DND-41 (cell line): Measurements from ENCODE around the gene HYDIN.
A peak's percentile ranks its signal among the peaks of the same experiment; 100 is the strongest.
"Not testable (repeated sequence)": the region's sequence is repeated elsewhere in the genome, so short reads cannot be mapped to it uniquely, and the experiment has no call there.

Source experiments
- ATAC-seq: fragments of 200-7000 bp; cut with Tn5 transposase; 3 replicates; pipeline ENCODE4 v1.9.1; 2021; ENCODE audit warnings: low read depth; ENCODE audit not compliant: insufficient read depth
- DNase-seq: peaks from one replicate; pipeline ENCODE4 v3.0.0-alpha.2; 2020
- H2AFZ ChIP-seq: 2 replicates; pipeline ENCODE4 v1.6.0; 2012; ENCODE audit warnings: low read depth, low read length
- H3K27ac ChIP-seq: 2 replicates; pipeline ENCODE4 v1.5.1; 2012; ENCODE audit warnings: low read length, inconsistent platforms
- H3K27me3 ChIP-seq: fragments of 200-600 bp; sonication (generic); 2 replicates; pipeline ENCODE4 v1.6.0; 2012; ENCODE audit warnings: low read length, mild to moderate bottlenecking, inconsistent platforms; ENCODE audit not compliant: insufficient read depth, poor library complexity
- H3K36me3 ChIP-seq: 2 replicates; pipeline ENCODE4 v1.5.1; 2012; ENCODE audit warnings: low read length, inconsistent platforms; ENCODE audit not compliant: insufficient read depth
- H3K4me1 ChIP-seq: 2 replicates; pipeline ENCODE4 v1.5.1; 2012; ENCODE audit warnings: mild to moderate bottlenecking, low read length; ENCODE audit not compliant: insufficient read depth
- H3K4me2 ChIP-seq: 2 replicates; pipeline ENCODE4 v1.6.0; 2012; ENCODE audit warnings: mild to moderate bottlenecking, moderate library complexity, low read length, inconsistent platforms; ENCODE audit not compliant: insufficient read depth
- H3K4me3 ChIP-seq, 2 experiments: fragments of 200-600 bp in 1 of 2; shearing (Covaris generic) in 1 of 2; 2 replicates each; pipeline ENCODE4 v1.5.1; 2012 to 2016; ENCODE audit warnings: inconsistent platforms in 2 of 2, low read length in 2 of 2, mild to moderate bottlenecking in 2 of 2, low read depth in 1 of 2, moderate library complexity in 1 of 2
- H3K79me2 ChIP-seq: 2 replicates; pipeline ENCODE4 v1.6.0; 2012; ENCODE audit warnings: low read length, inconsistent platforms; ENCODE audit not compliant: insufficient read depth
- H3K9ac ChIP-seq: 2 replicates; pipeline ENCODE4 v1.6.0; 2012; ENCODE audit warnings: low read depth, mild to moderate bottlenecking, inconsistent platforms, low read length, moderate library complexity
- H3K9me3 ChIP-seq: 2 replicates; pipeline ENCODE4 v1.5.1; 2012; ENCODE audit warnings: low read length, moderate library complexity, mild to moderate bottlenecking, inconsistent platforms; ENCODE audit not compliant: insufficient read depth, severe bottlenecking
- H4K20me1 ChIP-seq: 2 replicates; pipeline ENCODE4 v1.6.0; 2012; ENCODE audit warnings: low read length; ENCODE audit not compliant: insufficient read depth

Gene HYDIN

DNA sequence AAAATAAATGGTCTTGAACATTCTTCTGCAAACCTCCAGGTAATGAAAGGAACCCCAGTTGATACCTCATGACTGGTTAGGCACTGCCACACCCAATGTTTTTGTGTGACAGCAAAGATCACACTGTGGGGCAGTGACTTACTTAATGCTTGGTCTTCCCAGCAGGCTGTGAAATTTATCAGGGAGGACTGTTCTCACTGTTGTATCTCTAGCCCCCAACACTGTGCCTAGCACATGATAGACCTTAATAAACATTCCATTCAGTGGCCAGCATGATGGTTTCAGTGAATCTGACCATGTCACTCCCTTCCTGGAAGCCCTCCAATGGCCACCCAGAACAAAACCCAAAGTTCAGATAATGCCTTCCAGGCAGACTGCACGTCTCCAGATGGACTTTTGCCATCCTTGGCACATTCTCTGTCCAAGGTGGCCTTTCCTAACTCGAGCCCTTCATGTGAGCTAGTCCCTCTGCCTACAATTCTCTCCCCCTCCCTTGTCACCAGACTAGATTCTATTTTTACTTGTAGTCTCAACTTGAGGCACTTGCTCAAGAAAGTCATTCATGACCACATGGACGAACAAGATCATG lies 206.6 kb downstream of the HYDIN start:
- not testable (repeated sequence) for H2AFZ ChIP-seq, H3K4me2 ChIP-seq, H3K4me3 ChIP-seq, H3K9ac ChIP-seq, H3K9me3 ChIP-seq, H3K27me3 ChIP-seq, ATAC-seq, H3K79me2 ChIP-seq, H3K4me1 ChIP-seq, H3K36me3 ChIP-seq, H4K20me1 ChIP-seq, DNase-seq, H3K27ac ChIP-seq

GRCh38 chr16:71021961-71022537 lies 208.5 kb downstream of the HYDIN start:
- not testable (repeated sequence) for H4K20me1 ChIP-seq, ATAC-seq, H3K4me3 ChIP-seq, H3K79me2 ChIP-seq, H3K4me1 ChIP-seq, H3K9me3 ChIP-seq, H3K9ac ChIP-seq, H2AFZ ChIP-seq, H3K27me3 ChIP-seq, H3K27ac ChIP-seq, H3K36me3 ChIP-seq, DNase-seq, H3K4me2 ChIP-seq

DNA sequence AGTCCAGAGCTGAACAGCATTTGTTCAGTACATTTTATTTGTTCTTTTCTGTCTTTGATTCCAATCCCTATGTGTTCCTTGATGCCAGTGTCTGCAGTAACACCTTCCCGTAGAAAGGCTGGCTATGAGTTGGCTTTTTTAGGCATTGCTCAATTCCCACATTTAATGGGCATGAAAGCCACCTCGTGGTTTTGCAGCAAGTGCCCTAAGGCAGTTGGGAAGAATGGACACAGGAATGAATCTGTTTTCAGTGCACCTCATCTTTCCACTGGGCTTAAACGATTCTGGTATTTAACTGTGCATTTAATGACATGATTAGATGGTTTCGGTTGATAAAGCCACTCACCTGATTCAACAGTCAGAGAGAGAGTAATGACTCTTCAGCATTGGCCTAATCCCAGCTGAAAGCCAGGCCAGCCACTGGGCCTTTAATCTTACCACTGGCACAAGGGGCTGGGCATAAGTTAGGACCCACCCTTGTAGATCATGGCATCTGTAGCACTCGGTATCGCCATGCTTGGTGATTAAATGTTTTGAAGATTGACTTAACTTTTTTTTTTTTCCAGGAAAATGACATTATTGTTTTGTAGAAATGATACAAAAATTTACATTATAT lies 211.3 kb downstream of the HYDIN start:
- not testable (repeated sequence) for H4K20me1 ChIP-seq, ATAC-seq, DNase-seq

GRCh38 chr16:71015419-71015818 lies 215.1 kb downstream of the HYDIN start:
- DNase-seq, H4K20me1 ChIP-seq, ATAC-seq, H2AFZ ChIP-seq, H3K27me3 ChIP-seq, H3K9ac ChIP-seq, H3K4me2 ChIP-seq, H3K4me3 ChIP-seq, H3K36me3 ChIP-seq, H3K4me1 ChIP-seq, H3K9me3 ChIP-seq, H3K79me2 ChIP-seq, H3K27ac ChIP-seq: not testable (repeated sequence)

More for the DNA sequence above, 211.3 kb downstream of the HYDIN start:
- not testable (repeated sequence) for H3K27ac ChIP-seq, H3K9me3 ChIP-seq, H3K27me3 ChIP-seq, H3K4me2 ChIP-seq, H3K9ac ChIP-seq, H3K4me3 ChIP-seq, H3K79me2 ChIP-seq, H3K4me1 ChIP-seq, H2AFZ ChIP-seq, H3K36me3 ChIP-seq

DNA sequence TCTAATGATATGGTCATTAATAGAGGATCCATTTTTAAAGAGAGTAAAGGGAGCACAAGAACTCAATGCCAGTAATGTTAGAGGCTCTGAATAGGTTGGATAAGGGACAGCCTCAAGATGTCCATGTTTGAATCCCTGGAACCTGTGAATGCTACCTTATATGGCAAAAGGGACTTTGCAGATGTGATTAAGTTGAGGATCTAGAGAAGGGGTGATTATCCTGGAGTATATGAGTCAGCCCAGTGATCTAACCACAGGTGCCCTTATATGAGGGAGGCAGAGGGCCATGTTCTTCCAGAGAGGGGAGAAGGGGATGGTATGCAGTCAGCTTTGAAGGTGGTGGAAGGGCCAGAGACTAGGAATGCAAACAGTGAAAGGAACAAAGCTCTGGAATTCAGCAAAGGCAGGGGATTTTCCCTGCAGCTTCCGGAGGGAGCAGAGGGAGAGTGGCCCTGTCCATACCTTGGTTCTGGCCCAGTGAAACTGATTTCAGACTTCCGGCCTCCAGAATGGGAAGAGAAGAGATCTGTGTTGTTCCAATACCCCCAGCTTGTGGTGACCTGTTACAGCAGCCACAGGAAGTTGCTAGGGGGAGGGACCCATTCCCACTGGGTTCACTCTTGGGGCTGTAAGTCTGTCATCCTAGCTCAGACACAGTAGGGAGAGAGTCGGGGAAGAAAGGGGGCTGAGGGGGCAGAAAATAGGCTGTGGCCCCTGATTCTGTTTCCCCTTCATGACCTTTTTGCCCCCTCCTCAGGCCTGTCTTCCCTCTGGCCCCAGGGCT lies 220.9 kb downstream of the HYDIN start:
- H3K9ac ChIP-seq, H3K4me3 ChIP-seq, H4K20me1 ChIP-seq, H2AFZ ChIP-seq, H3K4me2 ChIP-seq, H3K79me2 ChIP-seq, H3K36me3 ChIP-seq, H3K4me1 ChIP-seq, H3K27ac ChIP-seq, H3K27me3 ChIP-seq, DNase-seq, H3K9me3 ChIP-seq: not testable (repeated sequence)
- ATAC-seq = peak; percentile 78

DNA sequence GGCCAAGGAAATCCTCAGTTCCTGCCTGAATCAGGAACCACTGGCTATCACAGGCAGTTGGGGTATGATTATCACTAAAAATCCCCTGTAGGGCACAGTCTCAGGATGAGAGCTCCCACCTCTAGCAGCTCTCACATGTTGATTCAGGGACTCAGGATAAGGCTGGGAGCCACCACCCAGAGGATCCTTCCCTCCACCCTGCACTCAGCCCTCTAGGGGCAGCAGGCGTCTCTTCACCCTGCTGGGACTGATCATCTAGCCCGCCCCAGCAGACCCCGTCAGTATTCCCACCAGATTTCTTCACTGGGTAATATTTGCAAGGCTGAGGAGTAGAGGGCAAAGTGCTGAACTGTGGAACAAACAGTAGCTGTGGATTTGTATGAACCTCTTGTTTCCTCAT lies 224.0 kb downstream of the HYDIN start:
- not testable (repeated sequence) for H3K9me3 ChIP-seq, H3K4me2 ChIP-seq, H3K27ac ChIP-seq, H2AFZ ChIP-seq, H3K79me2 ChIP-seq, H3K4me1 ChIP-seq, DNase-seq, H3K27me3 ChIP-seq, H4K20me1 ChIP-seq, H3K4me3 ChIP-seq, H3K9ac ChIP-seq, H3K36me3 ChIP-seq
- 0 out of 3 replicates have a peak, but pooled peaks have one; percentile 58 for ATAC-seq
